ENCODE data around the gene CCDC138. TPM values are rescaled to one million over a fixed set of nuclear protein-coding genes. Genes with fewer than 3 reads are reported as not detected.

CCDC138 gene
- total RNA-seq, 1 experiment from 2014 or later: 4.7 TPM

GRCh38 chr2:108894766-108895165 is 108.2 kb downstream of the CCDC138 start:
- no peak for DNase-seq (ENCODE audit: low spot score)

DNA sequence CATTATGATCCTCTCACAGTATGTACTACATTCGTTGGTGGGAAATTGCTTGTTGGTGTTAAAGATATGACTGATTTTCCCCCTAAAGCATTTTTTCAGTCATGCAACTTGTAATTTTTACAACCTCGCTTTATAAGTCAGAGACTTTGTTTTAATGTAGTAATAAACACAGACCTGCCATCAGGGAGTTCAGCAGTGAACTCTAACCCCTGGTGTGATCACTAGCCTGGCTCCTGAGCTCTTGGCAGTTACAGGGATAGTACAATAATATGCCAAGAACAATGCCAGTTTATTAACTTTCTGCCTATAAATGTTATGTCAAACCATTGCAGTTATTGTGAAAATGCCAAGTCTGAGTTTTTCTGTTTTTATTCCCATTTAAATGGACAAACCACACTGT is 108.6 kb downstream of the CCDC138 start:
- no peak for DNase-seq (ENCODE audit: low spot score)

DNA sequence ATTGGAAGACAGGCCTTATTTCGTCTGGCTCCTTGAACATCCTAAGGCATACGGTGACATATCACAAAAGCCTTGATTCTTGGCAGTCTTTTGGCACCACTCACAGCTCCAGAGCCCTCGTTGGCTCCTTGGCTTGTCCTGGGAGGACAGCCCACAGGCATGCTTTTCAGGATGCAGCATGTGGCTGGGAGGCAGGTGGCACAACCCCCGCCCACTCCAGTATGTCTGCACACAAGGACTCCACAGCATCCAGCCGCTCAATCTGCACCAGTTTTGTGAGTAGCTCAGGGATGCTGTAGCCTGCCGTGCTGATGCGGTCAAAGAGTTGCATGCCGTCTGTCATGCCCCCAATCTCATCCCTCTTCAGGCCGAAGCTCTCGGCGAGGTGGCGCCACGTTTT is 110.2 kb downstream of the CCDC138 start:
- no peak for DNase-seq (ENCODE audit: low spot score)

DNA sequence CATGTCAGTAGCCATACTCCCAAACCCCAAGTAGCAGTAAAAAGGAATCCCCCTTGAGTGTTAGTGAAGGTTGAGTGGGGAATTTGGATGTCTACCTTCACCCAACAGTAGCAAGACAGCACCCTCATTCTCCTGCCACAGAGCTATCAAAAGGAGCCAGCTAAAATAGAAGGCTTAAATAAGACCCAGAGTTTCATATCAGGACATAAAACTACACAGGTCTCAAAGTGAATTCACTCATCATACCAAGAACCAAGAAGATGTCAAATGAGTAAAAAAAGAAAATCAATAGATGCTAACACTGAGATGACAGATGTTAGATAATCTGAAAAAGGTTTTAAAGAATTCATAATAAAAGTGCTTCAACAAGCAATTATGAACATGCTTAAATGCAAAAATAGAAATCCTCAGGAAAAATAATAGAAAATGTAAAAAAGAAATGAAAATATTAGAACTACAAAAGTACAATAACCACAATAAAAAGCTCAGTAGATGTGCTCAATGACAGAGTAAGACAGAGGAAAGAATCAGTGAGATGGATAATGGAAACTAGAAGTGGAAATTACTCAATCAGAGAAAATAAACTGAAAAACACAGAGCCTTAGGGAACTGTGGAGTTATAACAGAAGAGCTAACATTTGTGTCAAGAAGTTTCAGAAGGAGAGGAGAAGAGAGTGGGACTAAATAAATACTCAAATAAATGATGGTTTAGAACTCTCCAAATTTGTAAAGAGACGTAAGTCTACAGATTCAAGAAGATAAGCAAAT is 111.9 kb downstream of the CCDC138 start:
- DNase-seq (ENCODE audit: low spot score): no peak

DNA sequence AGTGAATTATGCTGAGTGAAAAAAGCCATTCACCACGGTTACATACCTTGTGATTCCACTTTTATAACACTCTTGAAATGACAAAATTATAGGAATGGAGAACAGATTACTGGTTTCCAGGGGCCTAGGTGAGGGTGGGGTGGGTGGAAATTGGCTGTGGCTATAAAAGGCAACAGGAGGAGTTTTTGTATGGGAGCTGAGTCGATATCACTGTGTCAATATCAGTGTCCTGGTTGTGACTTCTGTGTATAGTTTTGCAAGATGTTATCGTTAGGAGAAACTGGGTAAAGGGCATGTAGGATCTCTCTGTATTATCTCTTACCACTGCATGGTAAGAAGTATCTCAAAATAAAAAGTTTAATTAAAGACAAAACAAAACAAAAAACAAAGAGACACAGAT is 118.1 kb downstream of the CCDC138 start:
- DNase-seq (ENCODE audit: low spot score): no peak

DNA sequence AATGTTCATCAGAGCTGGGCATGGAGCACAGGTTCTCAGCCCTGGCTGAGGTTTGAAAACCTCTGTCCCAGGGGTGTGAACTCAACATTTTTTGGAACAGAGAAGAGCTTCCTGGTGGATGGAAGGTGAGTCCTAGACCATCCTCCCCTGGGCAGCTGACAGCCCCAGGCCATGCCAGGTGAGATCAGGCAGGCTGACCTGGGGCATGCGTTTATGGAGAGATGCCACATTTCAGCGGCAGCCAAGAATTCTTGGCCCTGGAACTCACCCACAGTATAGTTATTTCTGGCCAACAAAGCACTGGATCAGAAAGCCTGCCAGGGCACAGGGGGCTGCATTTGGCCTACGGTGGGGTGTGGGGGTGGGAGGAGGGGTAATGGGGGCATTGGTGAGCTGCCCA is 118.6 kb downstream of the CCDC138 start:
- DNase-seq (ENCODE audit: low spot score): no peak

- no peak for DNase-seq (ENCODE audit: low spot score)
Measured at GRCh38 chr2:108905906-108906305, 119.3 kb downstream of the CCDC138 start.

- DNase-seq (ENCODE audit: low spot score): no peak
Measured at GRCh38 chr2:108906403-108907077, 120.0 kb downstream of the CCDC138 start.

GRCh38 chr2:108907822-108908712 is 121.5 kb downstream of the CCDC138 start:
- no peak for DNase-seq (ENCODE audit: low spot score)

GRCh38 chr2:108908713-108909070 is 122.1 kb downstream of the CCDC138 start:
- no peak for DNase-seq (ENCODE audit: low spot score)

- DNase-seq (ENCODE audit: low spot score): no peak
Measured at GRCh38 chr2:108909275-108909823, 122.8 kb downstream of the CCDC138 start.

GRCh38 chr2:108910011-108910431 is 123.5 kb downstream of the CCDC138 start:
- DNase-seq (ENCODE audit: low spot score): no peak

DNA sequence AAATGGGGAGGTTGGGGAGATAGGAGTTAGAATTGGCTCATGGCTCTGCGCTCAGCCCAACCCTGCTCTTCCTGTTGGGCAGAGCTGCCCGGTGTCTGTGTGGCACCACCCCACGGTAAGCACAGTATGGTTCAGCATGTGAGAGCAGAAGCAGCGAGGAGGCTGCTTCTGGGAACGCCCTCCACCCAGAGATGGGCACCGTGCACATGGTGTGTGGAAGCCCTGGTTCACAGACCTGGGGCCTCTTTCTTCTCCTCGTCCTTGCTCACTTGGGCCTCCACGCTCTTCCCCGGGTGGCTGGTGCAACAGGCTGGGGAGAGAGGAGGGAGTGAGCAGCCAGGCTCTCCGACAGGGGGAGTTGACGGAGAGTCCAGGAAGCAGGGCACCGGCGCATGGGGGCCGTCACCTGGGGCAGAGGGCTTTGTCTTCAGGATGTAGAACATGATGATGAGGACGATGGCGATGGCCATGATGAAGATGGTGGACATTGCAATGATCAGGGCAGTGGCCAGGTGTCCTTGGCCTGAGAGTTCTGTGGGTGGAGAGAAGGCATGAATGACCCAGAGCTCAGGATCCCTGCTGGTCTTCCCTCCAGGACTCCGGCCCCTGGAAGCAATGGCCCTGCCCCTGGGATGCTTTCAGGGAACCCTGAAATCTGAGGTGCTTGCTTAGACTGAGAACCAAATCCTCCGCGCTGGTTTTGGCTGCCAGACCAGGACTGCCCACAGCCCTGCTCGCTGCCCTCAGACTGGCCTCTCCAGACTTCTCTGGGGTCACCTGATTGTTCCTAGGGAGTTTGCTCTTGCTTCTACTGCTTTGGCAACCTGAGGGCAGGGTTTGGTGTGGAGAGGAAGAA is 124.2 kb downstream of the CCDC138 start:
- no peak for DNase-seq (ENCODE audit: low spot score)

GRCh38 chr2:108911401-108911800 is 124.8 kb downstream of the CCDC138 start:
- no peak for DNase-seq (ENCODE audit: low spot score)

GRCh38 chr2:108911807-108912628 is 125.4 kb downstream of the CCDC138 start:
- DNase-seq (ENCODE audit: low spot score): no peak

DNA sequence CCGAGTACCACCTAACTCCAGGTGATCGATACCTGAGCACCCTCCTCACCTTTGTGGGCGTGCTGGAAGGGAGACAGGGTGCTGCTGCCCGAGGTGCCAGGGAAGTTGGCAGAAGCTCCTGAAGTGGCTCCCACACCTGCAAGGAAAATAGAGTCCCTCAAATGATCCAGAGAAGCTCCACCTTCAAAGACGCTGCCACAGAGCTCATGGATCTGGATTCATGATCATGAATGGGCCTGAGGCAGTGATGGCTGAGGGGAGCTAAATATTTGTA is 126.0 kb downstream of the CCDC138 start:
- no peak for DNase-seq (ENCODE audit: low spot score)

DNA sequence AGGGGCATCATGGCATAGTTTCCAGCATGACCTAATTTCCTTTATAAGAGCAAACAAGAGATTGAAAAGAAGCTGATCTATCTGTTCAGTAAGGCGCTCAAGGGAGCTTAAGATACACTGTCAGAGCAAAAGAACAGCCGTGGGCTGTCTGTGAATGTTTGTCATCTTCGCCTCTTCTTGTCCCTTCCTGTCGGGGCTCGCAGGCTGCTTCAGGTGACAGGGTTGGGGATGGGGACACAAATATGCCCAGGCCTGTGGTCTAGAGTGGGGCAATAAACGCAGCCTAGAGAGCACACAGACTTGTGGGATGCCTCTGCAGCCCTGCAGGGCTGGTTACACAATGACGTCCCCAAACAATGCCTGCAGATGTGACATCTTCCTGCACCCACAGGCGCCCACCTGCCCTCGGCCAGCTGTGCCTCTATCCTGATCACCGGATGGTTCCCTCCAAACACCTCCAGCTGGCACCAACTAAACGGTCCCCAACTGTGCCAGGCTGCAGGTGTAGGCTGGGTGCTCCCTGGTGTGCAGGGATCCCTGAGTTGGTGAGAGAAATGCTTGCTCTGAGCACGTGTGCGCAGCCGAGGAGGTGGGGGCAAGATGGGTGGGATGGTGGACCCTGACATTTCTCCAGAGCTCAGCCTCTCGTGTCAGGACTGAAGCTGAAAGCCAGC is 129.7 kb downstream of the CCDC138 start:
- no peak for DNase-seq (ENCODE audit: low spot score)

DNA sequence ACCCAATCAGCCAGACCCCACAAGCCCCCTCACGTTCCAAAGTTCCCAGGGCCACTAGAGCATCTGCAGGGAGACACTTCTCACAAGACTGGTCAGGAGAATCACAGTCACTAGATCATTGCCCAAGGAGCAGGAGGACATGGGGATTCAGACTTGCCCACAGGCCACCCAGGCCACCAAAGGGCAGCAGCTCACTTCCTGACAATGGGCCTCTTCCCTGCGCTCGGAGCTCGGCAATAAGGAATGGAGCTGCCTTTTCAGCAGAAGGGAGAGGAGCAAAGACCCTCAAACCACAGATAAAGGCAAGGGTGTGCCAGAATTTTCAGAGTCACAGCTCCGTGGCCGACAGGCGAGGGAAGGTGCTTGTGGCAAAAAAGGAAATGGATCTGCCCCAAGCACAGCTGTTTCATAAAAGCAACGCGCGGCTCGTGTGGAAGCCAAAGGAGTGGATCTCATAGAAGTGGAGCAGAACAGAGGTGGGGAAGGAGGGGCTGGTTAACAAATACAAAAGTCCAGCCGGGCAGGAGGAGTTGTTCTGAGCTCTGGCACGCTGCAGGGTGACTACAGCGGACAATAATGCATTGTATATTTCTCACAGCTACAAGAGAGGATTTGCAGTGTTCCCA is 130.3 kb downstream of the CCDC138 start:
- no peak for DNase-seq (ENCODE audit: low spot score)

DNA sequence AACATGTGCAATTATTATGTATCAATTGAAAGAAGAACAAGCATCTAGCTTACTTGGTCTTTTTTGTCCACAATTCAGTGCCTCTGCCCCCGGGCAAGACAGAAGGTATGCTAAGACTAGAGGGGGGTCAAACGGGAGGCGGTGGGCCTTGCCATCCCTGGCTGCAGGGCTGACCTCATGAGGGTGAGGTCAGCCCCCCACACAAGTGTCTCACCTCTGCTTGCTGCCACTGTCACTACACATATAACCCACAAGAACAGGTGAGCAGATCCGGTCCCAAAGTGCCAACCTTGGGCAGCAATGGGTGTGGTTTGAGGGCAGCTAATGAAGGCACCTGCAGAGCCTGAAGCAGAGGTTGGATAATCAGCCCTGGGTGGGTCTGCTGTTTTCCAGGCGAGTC is 131.0 kb downstream of the CCDC138 start:
- DNase-seq (ENCODE audit: low spot score): no peak
